ENCODE results near the gene QDPR.

Gene QDPR

GRCh38 chr4:17511051-17511450, 839 bp downstream of the QDPR start:
- ChIA-PET POLR2A (interaction anchor here (1.1 kb wide), 1 partner anchor 17 kb away, joined by 4 read pairs; no protein-coding TSS in a partner anchor), CTCF (no interaction called here)
- DNase-seq (ENCODE audit: extremely low spot score), result no peak
- TF ChIP-seq NFRKB (IDR thresholded peaks at IDR 0.05) (no peak), L3MBTL2 (conservative IDR thresholded peaks at IDR 0.05) (no peak), FOXK2 (IDR thresholded peaks at IDR 0.05) (no peak), SUZ12 (IDR thresholded peaks at IDR 0.05) (no peak), ELF4 (IDR thresholded peaks at IDR 0.05) (no peak), CTBP1 (IDR thresholded peaks at IDR 0.05; ENCODE audit: borderline replicate concordance) (no peak), PKNOX1 (IDR thresholded peaks at IDR 0.05) (no peak), LEF1 (IDR thresholded peaks at IDR 0.05; ENCODE audit: borderline replicate concordance) (no peak), BHLHE40 (IDR thresholded peaks at IDR 0.05; ENCODE audit: borderline replicate concordance) (no peak), ARNT (IDR thresholded peaks at IDR 0.05) (no peak), HDGF (IDR thresholded peaks at IDR 0.05; ENCODE audit: borderline replicate concordance) (no peak), FOXA1 (IDR thresholded peaks at IDR 0.05) (no peak), TARDBP (IDR thresholded peaks at IDR 0.05) (no peak), FOXM1 (IDR thresholded peaks at IDR 0.05; ENCODE audit: borderline replicate concordance) (no peak), SP1 (IDR thresholded peaks at IDR 0.05) (no peak), ZNF384 (IDR thresholded peaks at IDR 0.05) (no peak)

- ChIA-PET CTCF (interaction anchor here (0.7 kb wide), 1 partner anchor 1305 kb away, joined by 3 read pairs; no protein-coding TSS in a partner anchor), POLR2A (interaction anchor here (1.1 kb wide), 1 partner anchor 16 kb away, joined by 4 read pairs; no protein-coding TSS in a partner anchor)
- TF ChIP-seq FOXK2 (IDR thresholded peaks at IDR 0.05) (no peak), ARNT (IDR thresholded peaks at IDR 0.05) (no peak), ZNF384 (IDR thresholded peaks at IDR 0.05) (no peak), HDGF (IDR thresholded peaks at IDR 0.05; ENCODE audit: borderline replicate concordance) (no peak), NFRKB (IDR thresholded peaks at IDR 0.05) (no peak), BHLHE40 (IDR thresholded peaks at IDR 0.05; ENCODE audit: borderline replicate concordance) (no peak), ELF4 (IDR thresholded peaks at IDR 0.05) (no peak), PKNOX1 (IDR thresholded peaks at IDR 0.05) (no peak), FOXA1 (IDR thresholded peaks at IDR 0.05) (no peak), TARDBP (IDR thresholded peaks at IDR 0.05) (no peak), L3MBTL2 (conservative IDR thresholded peaks at IDR 0.05) (no peak), LEF1 (IDR thresholded peaks at IDR 0.05; ENCODE audit: borderline replicate concordance) (no peak), FOXM1 (IDR thresholded peaks at IDR 0.05; ENCODE audit: borderline replicate concordance) (no peak), SP1 (IDR thresholded peaks at IDR 0.05) (no peak), CTBP1 (IDR thresholded peaks at IDR 0.05; ENCODE audit: borderline replicate concordance) (no peak), SUZ12 (IDR thresholded peaks at IDR 0.05) (no peak)
- DNase-seq (ENCODE audit: extremely low spot score), result no peak
Observed at GRCh38 chr4:17510582-17510981, 1.3 kb downstream of the QDPR start.

GRCh38 chr4:17504081-17504480, 7.8 kb downstream of the QDPR start:
- TF ChIP-seq PKNOX1 (IDR thresholded peaks at IDR 0.05) (no peak), LEF1 (IDR thresholded peaks at IDR 0.05; ENCODE audit: borderline replicate concordance) (no peak), ZNF384 (IDR thresholded peaks at IDR 0.05) (no peak), FOXK2 (IDR thresholded peaks at IDR 0.05) (no peak), HDGF (IDR thresholded peaks at IDR 0.05; ENCODE audit: borderline replicate concordance) (no peak)
- CTCF ChIA-PET, result no interaction called here
- POLR2A ChIA-PET, result no interaction called here
- no peak for DNase-seq (ENCODE audit: extremely low spot score)

GRCh38 chr4:17502756-17503155, 9.1 kb downstream of the QDPR start:
- CTCF ChIA-PET, result no interaction called here
- DNase-seq (ENCODE audit: extremely low spot score), result no peak
- TF ChIP-seq ZNF384 (IDR thresholded peaks at IDR 0.05), result no peak
- TF ChIP-seq BHLHE40 (IDR thresholded peaks at IDR 0.05; ENCODE audit: borderline replicate concordance), result no peak
- no peak for TF ChIP-seq L3MBTL2 (conservative IDR thresholded peaks at IDR 0.05)
- TF ChIP-seq FOXA1 (IDR thresholded peaks at IDR 0.05), result no peak
- TF ChIP-seq PKNOX1 (IDR thresholded peaks at IDR 0.05), result no peak
- no peak for TF ChIP-seq SP1 (IDR thresholded peaks at IDR 0.05)
- no peak for TF ChIP-seq NFRKB (IDR thresholded peaks at IDR 0.05)
- no peak for TF ChIP-seq FOXK2 (IDR thresholded peaks at IDR 0.05)
- TF ChIP-seq SUZ12 (IDR thresholded peaks at IDR 0.05), result no peak
- TF ChIP-seq ELF4 (IDR thresholded peaks at IDR 0.05), result no peak
- TF ChIP-seq LEF1 (IDR thresholded peaks at IDR 0.05; ENCODE audit: borderline replicate concordance), result no peak
- TF ChIP-seq FOXM1 (IDR thresholded peaks at IDR 0.05; ENCODE audit: borderline replicate concordance), result no peak
- TF ChIP-seq ARNT (IDR thresholded peaks at IDR 0.05), result no peak
- TF ChIP-seq CTBP1 (IDR thresholded peaks at IDR 0.05; ENCODE audit: borderline replicate concordance), result no peak
- POLR2A ChIA-PET, result no interaction called here

GRCh38 chr4:17500574-17500973, 11.3 kb downstream of the QDPR start:
- TF ChIP-seq TARDBP (IDR thresholded peaks at IDR 0.05) (no peak), ELF4 (IDR thresholded peaks at IDR 0.05) (no peak), FOXA1 (IDR thresholded peaks at IDR 0.05) (no peak), LEF1 (IDR thresholded peaks at IDR 0.05; ENCODE audit: borderline replicate concordance) (no peak), NFRKB (IDR thresholded peaks at IDR 0.05) (no peak), PKNOX1 (IDR thresholded peaks at IDR 0.05) (no peak), CTBP1 (IDR thresholded peaks at IDR 0.05; ENCODE audit: borderline replicate concordance) (no peak), ARNT (IDR thresholded peaks at IDR 0.05) (no peak), L3MBTL2 (conservative IDR thresholded peaks at IDR 0.05) (no peak), FOXM1 (IDR thresholded peaks at IDR 0.05; ENCODE audit: borderline replicate concordance) (no peak), FOXK2 (IDR thresholded peaks at IDR 0.05) (no peak)
- POLR2A ChIA-PET, result no interaction called here
- DNase-seq (ENCODE audit: extremely low spot score), result no peak
- CTCF ChIA-PET, result no interaction called here

All from HEK293T (cell line).